DOHH2 (cell line): ENCODE measurements around the gene SRP72.

Experiments used
- H3F3A ChIP-seq: fragments of 200-600 bp; sonication (generic), shearing (Covaris generic); 2 replicates; pipeline ENCODE4 v1.6.0; 2016; ENCODE audit warnings: antibody characterized with exemption, mild to moderate bottlenecking; ENCODE audit not compliant: control insufficient read depth, insufficient read depth
- H3K27ac ChIP-seq: fragments of 200-600 bp; sonication (generic); 2 replicates; pipeline ENCODE4 v1.5.1; 2014; ENCODE audit warnings: low read depth, mild to moderate bottlenecking, low read length, moderate library complexity
- H3K27me3 ChIP-seq: fragments of 200-600 bp; sonication (generic); 2 replicates; pipeline ENCODE4 v1.6.1; 2014; ENCODE audit warnings: mild to moderate bottlenecking, low read length, mixed read lengths; ENCODE audit not compliant: control insufficient read depth
- H3K36me3 ChIP-seq: fragments of 200-600 bp; sonication (generic); 2 replicates; pipeline ENCODE4 v1.6.1; 2014; ENCODE audit warnings: mild to moderate bottlenecking, low read length, moderate library complexity, mixed read lengths; ENCODE audit not compliant: control insufficient read depth
- H3K4me1 ChIP-seq: fragments of 200-600 bp; sonication (generic); 2 replicates; pipeline ENCODE4 v1.6.1; 2014; ENCODE audit warnings: mild to moderate bottlenecking, low read length, mixed read lengths; ENCODE audit not compliant: control insufficient read depth
- H3K4me2 ChIP-seq: fragments of 200-600 bp; sonication (generic); 2 replicates; pipeline ENCODE4 v1.6.0; 2014; ENCODE audit warnings: mild to moderate bottlenecking, low read length, moderate library complexity
- H3K4me3 ChIP-seq: fragments of 200-600 bp; sonication (generic); 2 replicates; pipeline ENCODE4 v1.5.1; 2014; ENCODE audit warnings: mild to moderate bottlenecking, low read length, mixed read lengths
- H3K79me2 ChIP-seq: fragments of 200-600 bp; sonication (generic); 2 replicates; pipeline ENCODE4 v1.6.1; 2014; ENCODE audit warnings: mild to moderate bottlenecking, low read length, mixed read lengths; ENCODE audit not compliant: control insufficient read depth
- H3K9me2 ChIP-seq: fragments of 200-600 bp; sonication (generic); replicated peaks from 2 replicates; pipeline ENCODE4 v1.6.1; 2014; ENCODE audit warnings: mild to moderate bottlenecking, low read length, mixed read lengths; ENCODE audit not compliant: control insufficient read depth
- H3K9me3 ChIP-seq: fragments of 200-600 bp; sonication (generic); 2 replicates; pipeline ENCODE4 v1.6.1; 2014; ENCODE audit warnings: antibody characterized with exemption, low read length, mixed read lengths; ENCODE audit not compliant: control insufficient read depth, insufficient read depth
- H4K20me1 ChIP-seq: fragments of 200-600 bp; sonication (generic); 2 replicates; pipeline ENCODE4 v1.6.0; 2014; ENCODE audit warnings: low read depth, mild to moderate bottlenecking, antibody characterized with exemption, low read length, moderate library complexity; ENCODE audit not compliant: control insufficient read depth, insufficient read depth
- CTCF ChIP-seq: fragments of 200-600 bp; sonication (generic); IDR thresholded peaks from one replicate; pipeline ENCODE4 v1.5.1; 2014; ENCODE audit warnings: antibody characterized with exemption, mild to moderate bottlenecking, low read depth, low read length; ENCODE audit not compliant: poor library complexity, severe bottlenecking
- EZH2phosphoT487 ChIP-seq: fragments of 200-600 bp; sonication (generic); IDR thresholded peaks from 2 replicates; pipeline ENCODE4 v1.6.1; 2017; ENCODE audit warnings: borderline replicate concordance, mild to moderate bottlenecking, antibody characterized with exemption, low read length, moderate library complexity, mixed read lengths

The SRP72 gene

GRCh38 chr4:56466910-56467283, 520 bp upstream of the SRP72 start:
- Histone ChIP-seq H3K27ac (peak overlapping the region; percentile 80), H3K4me2 (peak overlapping the region; percentile 85), H3K4me3 (peak overlapping the region; percentile 100), H3K9me2 (no peaks in the 10 kb centered on the region), H4K20me1 (peaks cover 9% of the 10 kb centered on the region; the same call in 1 of the 2 replicates), H3K79me2 (peaks cover 96% of the 10 kb centered on the region), H3K36me3 (peaks cover 68% of the 10 kb centered on the region), H3K27me3 (no peaks in the 10 kb centered on the region), H3F3A (peaks cover 34% of the 10 kb centered on the region), H3K4me1 (peaks cover 47% of the 10 kb centered on the region), H3K9me3 (no peaks in the 10 kb centered on the region)
- TF ChIP-seq EZH2phosphoT487 (no peak), CTCF (no peak)

GRCh38 chr4:56468097-56468422, 643 bp downstream of the SRP72 start:
- no peaks in the 10 kb centered on the region for H3K9me3 ChIP-seq
- no peaks in the 10 kb centered on the region for H3K27me3 ChIP-seq
- TF ChIP-seq EZH2phosphoT487 (no peak), CTCF (no peak)
- peak overlapping the region; percentile 85 for H3K4me2 ChIP-seq
- H3K79me2 ChIP-seq = peaks cover 89% of the 10 kb centered on the region
- H3K4me1 ChIP-seq = peaks cover 47% of the 10 kb centered on the region
- no peaks in the 10 kb centered on the region for H3K9me2 ChIP-seq
- peaks cover 9% of the 10 kb centered on the region; the same call in 1 of the 2 replicates for H4K20me1 ChIP-seq
- H3K27ac ChIP-seq = peak overlapping the region; percentile 80
- H3K4me3 ChIP-seq = peak overlapping the region; percentile 100
- H3F3A ChIP-seq = peaks cover 28% of the 10 kb centered on the region
- H3K36me3 ChIP-seq = peaks cover 68% of the 10 kb centered on the region

GRCh38 chr4:56469489-56470210, 2.2 kb downstream of the SRP72 start:
- peaks cover 14% of the 10 kb centered on the region for H3F3A ChIP-seq
- H3K4me1 ChIP-seq = peaks cover 37% of the 10 kb centered on the region
- H3K36me3 ChIP-seq = peaks cover 68% of the 10 kb centered on the region
- no peak overlapping the region for H3K27ac ChIP-seq
- H3K4me2 ChIP-seq = peak overlapping the region; percentile 85
- peaks cover 7% of the 10 kb centered on the region; the same call in 1 of the 2 replicates for H4K20me1 ChIP-seq
- H3K27me3 ChIP-seq = no peaks in the 10 kb centered on the region
- TF ChIP-seq EZH2phosphoT487 = no peak
- TF ChIP-seq CTCF = no peak
- H3K79me2 ChIP-seq = peaks cover 77% of the 10 kb centered on the region
- H3K9me2 ChIP-seq = no peaks in the 10 kb centered on the region
- H3K4me3 ChIP-seq = peak overlapping the region; percentile 100
- H3K9me3 ChIP-seq = no peaks in the 10 kb centered on the region
